SK-N-SH treated with all-trans-retinoic acid at 6 μM for 48 hours (cell line): Measurements from ENCODE around the gene PDCD6IP.

Experiments used
- ATAC-seq: fragments of 200-7000 bp; cut with Tn5 transposase; 3 replicates; pipeline ENCODE4 v1.9.1; 2020; ENCODE audit warnings: mild to moderate bottlenecking, moderate library complexity
- ARNTL ChIP-seq: fragments of 450-650 bp; formaldehyde crosslinking; IDR thresholded peaks from 2 replicates; pipeline ENCODE4 v1.5.0; 2020; ENCODE audit warnings: low read depth, mild to moderate bottlenecking, moderate library complexity, borderline replicate concordance
- BACH2 ChIP-seq: fragments of 250-450 bp; sonication (Bioruptor Pico); IDR thresholded peaks from 2 replicates; pipeline ENCODE4 v1.9.0; 2021; ENCODE audit warnings: mild to moderate bottlenecking, borderline replicate concordance
- CSDC2 ChIP-seq: fragments of 250-450 bp; sonication (Bioruptor Pico); IDR thresholded peaks from 2 replicates; pipeline ENCODE4 v1.5.0; 2020; ENCODE audit warnings: mild to moderate bottlenecking, moderate library complexity
- ESRRG ChIP-seq: fragments of 250-450 bp; sonication (Bioruptor Pico); IDR thresholded peaks from 2 replicates; pipeline ENCODE4 v1.6.1; 2021; ENCODE audit warnings: mild to moderate bottlenecking
- GLIS3 ChIP-seq: fragments of 250-450 bp; sonication (Bioruptor Pico); IDR thresholded peaks from 2 replicates; pipeline ENCODE4 v1.5.0; 2020; ENCODE audit warnings: mild to moderate bottlenecking, moderate library complexity
- ISL1 ChIP-seq: fragments of 250-450 bp; sonication (Bioruptor Pico); IDR thresholded peaks from 2 replicates; pipeline ENCODE4 v2.1.2; 2022; ENCODE audit warnings: mild to moderate bottlenecking, moderate library complexity
- OSR1 ChIP-seq: fragments of 250-450 bp; sonication (Bioruptor Pico); IDR thresholded peaks from 2 replicates; pipeline ENCODE4 v1.8.0; 2022; ENCODE audit warnings: moderate library complexity, mild to moderate bottlenecking, inconsistent platforms
- RARB ChIP-seq: fragments of 250-450 bp; sonication (Bioruptor Pico); IDR thresholded peaks from 2 replicates; pipeline ENCODE4 v1.8.0; 2021; ENCODE audit warnings: mild to moderate bottlenecking, moderate library complexity
- SNAI2 ChIP-seq: fragments of 250-450 bp; sonication (Bioruptor Pico); IDR thresholded peaks from 2 replicates; pipeline ENCODE4 v1.5.0; 2020; ENCODE audit warnings: mild to moderate bottlenecking, moderate library complexity
- TCF4 ChIP-seq: fragments of 250-450 bp; sonication (Bioruptor Pico); IDR thresholded peaks from 2 replicates; pipeline ENCODE4 v1.8.0; 2021; ENCODE audit warnings: mild to moderate bottlenecking, moderate library complexity, borderline replicate concordance
- TOX ChIP-seq: fragments of 250-450 bp; sonication (Bioruptor Pico); IDR thresholded peaks from 2 replicates; pipeline ENCODE4 v1.8.0; 2021; ENCODE audit warnings: mild to moderate bottlenecking, moderate library complexity, borderline replicate concordance
- ZC3H10 ChIP-seq: fragments of 250-450 bp; sonication (Bioruptor Pico); IDR thresholded peaks from 2 replicates; pipeline ENCODE4 v1.5.1; 2021; ENCODE audit warnings: mild to moderate bottlenecking, moderate library complexity
- ZFP3 ChIP-seq: fragments of 250-450 bp; sonication (Bioruptor Pico); IDR thresholded peaks from 2 replicates; pipeline ENCODE4 v1.5.0; 2020; ENCODE audit warnings: mild to moderate bottlenecking, moderate library complexity
- ZFP30 ChIP-seq: fragments of 450-650 bp; formaldehyde crosslinking; IDR thresholded peaks from 2 replicates; pipeline ENCODE4 v1.5.0; 2022; ENCODE audit warnings: mild to moderate bottlenecking, moderate library complexity
- ZNF565 ChIP-seq: fragments of 450-650 bp; formaldehyde crosslinking; conservative IDR thresholded peaks from 2 replicates; pipeline ENCODE4 v1.5.0; 2020; ENCODE audit warnings: low read depth, mild to moderate bottlenecking, moderate library complexity
- ZNF70 ChIP-seq: fragments of 450-650 bp; formaldehyde crosslinking; IDR thresholded peaks from 2 replicates; pipeline ENCODE4 v1.5.0; 2020; ENCODE audit warnings: mild to moderate bottlenecking, moderate library complexity
- TF ChIP-seq, protein P1 (sequence below): fragments of 250-450 bp; sonication (Bioruptor Pico); IDR thresholded peaks from 2 replicates; pipeline ENCODE4 v1.8.0; 2021; ENCODE audit warnings: low read depth, mild to moderate bottlenecking, moderate library complexity, borderline replicate concordance
- TF ChIP-seq, protein P2 (sequence below): fragments of 250-450 bp; sonication (Bioruptor Pico); IDR thresholded peaks from 2 replicates; pipeline ENCODE4 v1.5.1; 2020; ENCODE audit warnings: low read depth, mild to moderate bottlenecking, moderate library complexity
- TF ChIP-seq, protein P3 (sequence below): fragments of 250-450 bp; sonication (Bioruptor Pico); IDR thresholded peaks from 2 replicates; pipeline ENCODE4 v1.5.1; 2021; ENCODE audit warnings: mild to moderate bottlenecking, moderate library complexity
- TF ChIP-seq, protein P4 (sequence below): fragments of 250-450 bp; sonication (Bioruptor Pico); IDR thresholded peaks from 2 replicates; pipeline ENCODE4 v1.8.0; 2020; ENCODE audit warnings: mild to moderate bottlenecking, moderate library complexity, borderline replicate concordance
- TF ChIP-seq, protein P5 (sequence below): fragments of 250-450 bp; sonication (Bioruptor Pico); IDR thresholded peaks from 2 replicates; pipeline ENCODE4 v1.5.0; 2020; ENCODE audit warnings: mild to moderate bottlenecking, moderate library complexity

PDCD6IP gene

DNA sequence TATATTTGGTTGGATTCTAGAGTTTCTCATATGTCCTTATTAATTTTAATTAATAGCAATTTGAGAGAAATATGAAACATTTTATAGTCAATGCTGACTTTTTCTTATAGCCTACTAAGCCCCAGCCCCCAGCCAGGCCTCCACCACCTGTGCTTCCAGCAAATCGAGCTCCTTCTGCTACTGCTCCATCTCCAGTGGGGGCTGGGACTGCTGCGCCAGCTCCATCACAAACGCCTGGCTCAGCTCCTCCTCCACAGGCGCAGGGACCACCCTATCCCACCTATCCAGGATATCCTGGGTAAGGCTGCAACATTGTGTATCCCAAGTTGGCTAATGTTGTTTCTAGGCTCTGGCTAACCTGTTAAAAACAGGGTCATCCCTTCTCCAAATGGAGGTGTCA, 66.7 kb downstream of the PDCD6IP start:
- TF ChIP-seq SNAI2, result no peak
- TF ChIP-seq RARB (CRISPR knock-in tag), result no peak
- no peak for TF ChIP-seq ZC3H10 (CRISPR knock-in tag)
- TF ChIP-seq BACH2 (CRISPR knock-in tag), result no peak
- TF ChIP-seq, protein P1, sequence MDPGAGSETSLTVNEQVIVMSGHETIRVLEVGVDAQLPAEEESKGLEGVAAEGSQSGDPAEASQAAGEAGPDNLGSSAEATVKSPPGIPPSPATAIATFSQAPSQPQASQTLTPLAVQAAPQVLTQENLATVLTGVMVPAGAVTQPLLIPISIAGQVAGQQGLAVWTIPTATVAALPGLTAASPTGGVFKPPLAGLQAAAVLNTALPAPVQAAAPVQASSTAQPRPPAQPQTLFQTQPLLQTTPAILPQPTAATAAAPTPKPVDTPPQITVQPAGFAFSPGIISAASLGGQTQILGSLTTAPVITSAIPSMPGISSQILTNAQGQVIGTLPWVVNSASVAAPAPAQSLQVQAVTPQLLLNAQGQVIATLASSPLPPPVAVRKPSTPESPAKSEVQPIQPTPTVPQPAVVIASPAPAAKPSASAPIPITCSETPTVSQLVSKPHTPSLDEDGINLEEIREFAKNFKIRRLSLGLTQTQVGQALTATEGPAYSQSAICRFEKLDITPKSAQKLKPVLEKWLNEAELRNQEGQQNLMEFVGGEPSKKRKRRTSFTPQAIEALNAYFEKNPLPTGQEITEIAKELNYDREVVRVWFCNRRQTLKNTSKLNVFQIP, result no peak
- no peak for TF ChIP-seq ZFP30
- TF ChIP-seq ISL1 (CRISPR knock-in tag), result no peak
- TF ChIP-seq ZNF70 (CRISPR knock-in tag), result no peak
- no peak for TF ChIP-seq GLIS3 (CRISPR knock-in tag)
- no peak for TF ChIP-seq ZNF565 (CRISPR knock-in tag)
- TF ChIP-seq, protein P2, sequence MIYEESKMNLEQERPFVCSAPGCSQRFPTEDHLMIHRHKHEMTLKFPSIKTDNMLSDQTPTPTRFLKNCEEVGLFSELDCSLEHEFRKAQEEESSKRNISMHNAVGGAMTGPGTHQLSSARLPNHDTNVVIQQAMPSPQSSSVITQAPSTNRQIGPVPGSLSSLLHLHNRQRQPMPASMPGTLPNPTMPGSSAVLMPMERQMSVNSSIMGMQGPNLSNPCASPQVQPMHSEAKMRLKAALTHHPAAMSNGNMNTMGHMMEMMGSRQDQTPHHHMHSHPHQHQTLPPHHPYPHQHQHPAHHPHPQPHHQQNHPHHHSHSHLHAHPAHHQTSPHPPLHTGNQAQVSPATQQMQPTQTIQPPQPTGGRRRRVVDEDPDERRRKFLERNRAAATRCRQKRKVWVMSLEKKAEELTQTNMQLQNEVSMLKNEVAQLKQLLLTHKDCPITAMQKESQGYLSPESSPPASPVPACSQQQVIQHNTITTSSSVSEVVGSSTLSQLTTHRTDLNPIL (CRISPR knock-in tag), result no peak
- TF ChIP-seq ESRRG, result no peak
- ATAC-seq, result no peak

GRCh38 chr3:33868309-33868708, 69.9 kb downstream of the PDCD6IP start:
- TF ChIP-seq GLIS3 (CRISPR knock-in tag), result no peak
- no peak for TF ChIP-seq CSDC2 (CRISPR knock-in tag)
- TF ChIP-seq, protein P3, sequence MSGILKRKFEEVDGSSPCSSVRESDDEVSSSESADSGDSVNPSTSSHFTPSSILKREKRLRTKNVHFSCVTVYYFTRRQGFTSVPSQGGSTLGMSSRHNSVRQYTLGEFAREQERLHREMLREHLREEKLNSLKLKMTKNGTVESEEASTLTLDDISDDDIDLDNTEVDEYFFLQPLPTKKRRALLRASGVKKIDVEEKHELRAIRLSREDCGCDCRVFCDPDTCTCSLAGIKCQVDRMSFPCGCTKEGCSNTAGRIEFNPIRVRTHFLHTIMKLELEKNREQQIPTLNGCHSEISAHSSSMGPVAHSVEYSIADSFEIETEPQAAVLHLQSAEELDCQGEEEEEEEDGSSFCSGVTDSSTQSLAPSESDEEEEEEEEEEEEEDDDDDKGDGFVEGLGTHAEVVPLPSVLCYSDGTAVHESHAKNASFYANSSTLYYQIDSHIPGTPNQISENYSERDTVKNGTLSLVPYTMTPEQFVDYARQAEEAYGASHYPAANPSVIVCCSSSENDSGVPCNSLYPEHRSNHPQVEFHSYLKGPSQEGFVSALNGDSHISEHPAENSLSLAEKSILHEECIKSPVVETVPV, result no peak
- no peak for TF ChIP-seq ESRRG
- TF ChIP-seq ISL1 (CRISPR knock-in tag), result no peak
- TF ChIP-seq BACH2 (CRISPR knock-in tag), result no peak
- TF ChIP-seq ZFP30, result no peak
- TF ChIP-seq ZC3H10 (CRISPR knock-in tag), result no peak
- TF ChIP-seq ZFP3 (CRISPR knock-in tag), result no peak
- TF ChIP-seq ZNF70 (CRISPR knock-in tag), result no peak
- TF ChIP-seq TCF4 (CRISPR knock-in tag), result no peak
- no peak for ATAC-seq

GRCh38 chr3:33869977-33870376, 71.5 kb downstream of the PDCD6IP start:
- TF ChIP-seq GLIS3 (CRISPR knock-in tag) (no peak), ISL1 (CRISPR knock-in tag) (no peak), ZNF70 (CRISPR knock-in tag) (no peak), CSDC2 (CRISPR knock-in tag) (no peak), ARNTL (CRISPR knock-in tag) (no peak)
- ATAC-seq, result no peak

GRCh38 chr3:33874815-33875214, 76.4 kb downstream of the PDCD6IP start:
- TF ChIP-seq ESRRG (no peak), ZFP30 (no peak), OSR1 (CRISPR knock-in tag) (no peak), ARNTL (CRISPR knock-in tag) (no peak), CSDC2 (CRISPR knock-in tag) (no peak), TCF4 (CRISPR knock-in tag) (no peak)
- TF ChIP-seq, protein P4, sequence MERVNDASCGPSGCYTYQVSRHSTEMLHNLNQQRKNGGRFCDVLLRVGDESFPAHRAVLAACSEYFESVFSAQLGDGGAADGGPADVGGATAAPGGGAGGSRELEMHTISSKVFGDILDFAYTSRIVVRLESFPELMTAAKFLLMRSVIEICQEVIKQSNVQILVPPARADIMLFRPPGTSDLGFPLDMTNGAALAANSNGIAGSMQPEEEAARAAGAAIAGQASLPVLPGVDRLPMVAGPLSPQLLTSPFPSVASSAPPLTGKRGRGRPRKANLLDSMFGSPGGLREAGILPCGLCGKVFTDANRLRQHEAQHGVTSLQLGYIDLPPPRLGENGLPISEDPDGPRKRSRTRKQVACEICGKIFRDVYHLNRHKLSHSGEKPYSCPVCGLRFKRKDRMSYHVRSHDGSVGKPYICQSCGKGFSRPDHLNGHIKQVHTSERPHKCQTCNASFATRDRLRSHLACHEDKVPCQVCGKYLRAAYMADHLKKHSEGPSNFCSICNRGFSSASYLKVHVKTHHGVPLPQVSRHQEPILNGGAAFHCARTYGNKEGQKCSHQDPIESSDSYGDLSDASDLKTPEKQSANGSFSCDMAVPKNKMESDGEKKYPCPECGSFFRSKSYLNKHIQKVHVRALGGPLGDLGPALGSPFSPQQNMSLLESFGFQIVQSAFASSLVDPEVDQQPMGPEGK (CRISPR knock-in tag), result no peak
- no peak for ATAC-seq

GRCh38 chr3:33875680-33876079, 77.2 kb downstream of the PDCD6IP start:
- no peak for ATAC-seq
- no peak for TF ChIP-seq ZNF70 (CRISPR knock-in tag)
- TF ChIP-seq OSR1 (CRISPR knock-in tag), result no peak
- TF ChIP-seq, protein P2 (CRISPR knock-in tag), result no peak
- no peak for TF ChIP-seq CSDC2 (CRISPR knock-in tag)
- TF ChIP-seq TOX (CRISPR knock-in tag), result no peak
- no peak for TF ChIP-seq ARNTL (CRISPR knock-in tag)
- TF ChIP-seq, protein P5, sequence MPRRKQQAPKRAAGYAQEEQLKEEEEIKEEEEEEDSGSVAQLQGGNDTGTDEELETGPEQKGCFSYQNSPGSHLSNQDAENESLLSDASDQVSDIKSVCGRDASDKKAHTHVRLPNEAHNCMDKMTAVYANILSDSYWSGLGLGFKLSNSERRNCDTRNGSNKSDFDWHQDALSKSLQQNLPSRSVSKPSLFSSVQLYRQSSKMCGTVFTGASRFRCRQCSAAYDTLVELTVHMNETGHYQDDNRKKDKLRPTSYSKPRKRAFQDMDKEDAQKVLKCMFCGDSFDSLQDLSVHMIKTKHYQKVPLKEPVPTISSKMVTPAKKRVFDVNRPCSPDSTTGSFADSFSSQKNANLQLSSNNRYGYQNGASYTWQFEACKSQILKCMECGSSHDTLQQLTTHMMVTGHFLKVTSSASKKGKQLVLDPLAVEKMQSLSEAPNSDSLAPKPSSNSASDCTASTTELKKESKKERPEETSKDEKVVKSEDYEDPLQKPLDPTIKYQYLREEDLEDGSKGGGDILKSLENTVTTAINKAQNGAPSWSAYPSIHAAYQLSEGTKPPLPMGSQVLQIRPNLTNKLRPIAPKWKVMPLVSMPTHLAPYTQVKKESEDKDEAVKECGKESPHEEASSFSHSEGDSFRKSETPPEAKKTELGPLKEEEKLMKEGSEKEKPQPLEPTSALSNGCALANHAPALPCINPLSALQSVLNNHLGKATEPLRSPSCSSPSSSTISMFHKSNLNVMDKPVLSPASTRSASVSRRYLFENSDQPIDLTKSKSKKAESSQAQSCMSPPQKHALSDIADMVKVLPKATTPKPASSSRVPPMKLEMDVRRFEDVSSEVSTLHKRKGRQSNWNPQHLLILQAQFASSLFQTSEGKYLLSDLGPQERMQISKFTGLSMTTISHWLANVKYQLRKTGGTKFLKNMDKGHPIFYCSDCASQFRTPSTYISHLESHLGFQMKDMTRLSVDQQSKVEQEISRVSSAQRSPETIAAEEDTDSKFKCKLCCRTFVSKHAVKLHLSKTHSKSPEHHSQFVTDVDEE (CRISPR knock-in tag), result no peak
- no peak for TF ChIP-seq RARB (CRISPR knock-in tag)
- no peak for TF ChIP-seq GLIS3 (CRISPR knock-in tag)
- no peak for TF ChIP-seq TCF4 (CRISPR knock-in tag)
